A673 (cell line): Measurements from ENCODE around the gene HECW1.

Experiments
- EZH2 ChIP-seq: fragments of 200-600 bp; sonication (generic); IDR thresholded peaks from 2 replicates; pipeline ENCODE4 v1.6.1; 2017; ENCODE audit warnings: borderline replicate concordance, low read depth, mild to moderate bottlenecking, mixed read lengths, antibody characterized with exemption, low read length; ENCODE audit not compliant: poor library complexity, severe bottlenecking
- TF ChIP-seq, protein P1 (sequence below): fragments of 300-800, 200-600 bp; sonication (generic); conservative IDR thresholded peaks from 2 replicates; pipeline ENCODE4 v1.5.1; 2017; ENCODE audit warnings: low read depth, mild to moderate bottlenecking, antibody characterized with exemption, low read length, moderate library complexity, mixed read lengths

DNA sequence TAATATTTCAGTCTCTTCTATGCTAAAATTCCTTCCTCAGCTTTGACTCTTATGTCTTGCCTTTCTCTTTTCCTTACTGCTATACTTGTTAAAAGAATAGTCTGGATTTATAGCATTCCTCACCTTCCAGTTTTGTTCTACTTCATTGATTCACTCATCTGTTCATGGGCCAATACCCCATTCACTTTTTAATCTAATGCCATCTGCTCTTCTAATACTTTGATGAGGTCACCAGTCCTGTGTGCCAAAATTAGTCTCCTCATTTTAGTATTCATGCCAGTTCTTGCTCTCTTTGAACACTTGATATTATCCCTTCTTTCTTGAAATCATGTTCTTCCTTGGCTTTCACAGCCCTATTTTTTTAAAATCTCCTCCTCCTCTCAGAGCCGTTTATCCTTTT lies 489.8 kb downstream of the HECW1 start:
- TF ChIP-seq, protein P1, sequence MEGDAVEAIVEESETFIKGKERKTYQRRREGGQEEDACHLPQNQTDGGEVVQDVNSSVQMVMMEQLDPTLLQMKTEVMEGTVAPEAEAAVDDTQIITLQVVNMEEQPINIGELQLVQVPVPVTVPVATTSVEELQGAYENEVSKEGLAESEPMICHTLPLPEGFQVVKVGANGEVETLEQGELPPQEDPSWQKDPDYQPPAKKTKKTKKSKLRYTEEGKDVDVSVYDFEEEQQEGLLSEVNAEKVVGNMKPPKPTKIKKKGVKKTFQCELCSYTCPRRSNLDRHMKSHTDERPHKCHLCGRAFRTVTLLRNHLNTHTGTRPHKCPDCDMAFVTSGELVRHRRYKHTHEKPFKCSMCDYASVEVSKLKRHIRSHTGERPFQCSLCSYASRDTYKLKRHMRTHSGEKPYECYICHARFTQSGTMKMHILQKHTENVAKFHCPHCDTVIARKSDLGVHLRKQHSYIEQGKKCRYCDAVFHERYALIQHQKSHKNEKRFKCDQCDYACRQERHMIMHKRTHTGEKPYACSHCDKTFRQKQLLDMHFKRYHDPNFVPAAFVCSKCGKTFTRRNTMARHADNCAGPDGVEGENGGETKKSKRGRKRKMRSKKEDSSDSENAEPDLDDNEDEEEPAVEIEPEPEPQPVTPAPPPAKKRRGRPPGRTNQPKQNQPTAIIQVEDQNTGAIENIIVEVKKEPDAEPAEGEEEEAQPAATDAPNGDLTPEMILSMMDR: no peak
- TF ChIP-seq EZH2: no peak
